Right renal pelvis (tissue), 4 donors: ENCODE measurements around the gene MARK2. TPM values are rescaled to one million over a fixed set of nuclear protein-coding genes. Genes with fewer than 3 reads are reported as not detected.

Experiments
- DNase-seq, 4 donors: peaks; one replicate each; pipeline ENCODE4 v3.0.0-alpha.2; 2013; ENCODE audit warnings: low read depth in 4 of 4, low spot score in 3 of 4, missing footprints in 1 of 4
- polyA plus RNA-seq, 4 donors: library from polyadenylated mRNA; unstranded; fragments of 120-200 nt; gene quantifications; one replicate each; pipeline ENCODE4 v1.2.1, GENCODE V29; 2013; ENCODE audit not compliant: insufficient read length in 4 of 4

The MARK2 gene
- polyA plus RNA-seq, 4 donors, result 31.5 to 39.5 (median 36.9) TPM

GRCh38 chr11:63877658-63878241, 38.8 kb downstream of the MARK2 start:
- DNase-seq, result no peak

DNA sequence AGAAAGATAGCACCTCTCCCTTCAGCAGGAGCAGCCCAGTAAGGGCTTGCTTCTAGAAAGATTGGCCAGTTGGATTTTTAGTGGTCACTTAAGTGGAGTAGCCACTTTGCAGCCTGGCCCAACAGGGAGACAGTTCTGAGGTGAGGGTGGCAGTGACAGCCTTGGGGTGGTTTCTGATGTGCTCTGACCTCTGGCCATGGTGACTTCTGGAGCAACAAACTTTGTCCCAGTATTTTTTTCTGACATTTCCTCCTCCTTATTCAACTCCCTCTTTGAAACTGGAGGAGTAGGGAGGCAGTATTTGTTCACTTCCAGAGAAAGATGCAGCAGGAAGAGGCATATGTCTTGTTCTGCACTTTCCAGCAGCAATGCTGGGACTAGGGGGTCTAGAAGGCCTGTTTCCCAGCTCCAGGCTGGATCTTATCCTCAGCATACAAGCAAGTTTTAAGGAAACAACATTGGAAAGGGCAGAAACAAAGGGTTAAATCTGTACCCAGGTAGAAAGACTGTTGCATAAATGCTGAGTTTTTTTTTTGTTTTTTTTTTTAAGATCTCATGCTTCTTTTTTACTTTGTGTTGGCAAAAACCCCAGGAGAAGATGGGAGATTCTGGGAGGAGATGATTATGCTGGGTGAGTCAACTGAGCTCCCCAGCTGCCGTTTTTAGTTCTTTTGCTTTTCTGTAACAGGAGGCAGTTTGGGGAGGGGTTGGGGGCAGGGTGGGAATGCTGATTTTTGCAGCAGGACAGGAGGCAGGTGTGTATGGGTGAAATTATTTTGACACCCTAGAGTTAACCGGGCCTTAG, 40.9 kb downstream of the MARK2 start:
- DNase-seq, result no peak

DNA sequence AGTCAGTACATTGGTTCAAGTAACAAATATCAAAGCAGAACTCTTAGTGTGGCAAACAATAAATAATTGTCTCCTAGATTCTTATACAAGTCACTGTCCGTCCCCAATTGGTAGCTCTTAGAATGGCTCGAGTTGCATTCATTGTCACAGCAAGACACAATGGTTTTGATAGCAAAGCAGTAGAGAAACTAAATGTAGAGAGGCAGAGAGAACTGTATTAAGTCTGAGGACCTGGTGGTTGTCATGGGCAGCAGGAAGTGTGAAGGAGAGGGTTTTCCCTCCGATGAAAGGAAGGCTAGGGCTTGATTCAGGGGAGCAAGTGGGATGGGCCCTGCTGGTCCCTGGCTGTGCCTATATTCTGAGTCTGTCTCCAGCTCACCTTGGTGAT, 41.5 kb downstream of the MARK2 start:
- DNase-seq, result no peak

DNA sequence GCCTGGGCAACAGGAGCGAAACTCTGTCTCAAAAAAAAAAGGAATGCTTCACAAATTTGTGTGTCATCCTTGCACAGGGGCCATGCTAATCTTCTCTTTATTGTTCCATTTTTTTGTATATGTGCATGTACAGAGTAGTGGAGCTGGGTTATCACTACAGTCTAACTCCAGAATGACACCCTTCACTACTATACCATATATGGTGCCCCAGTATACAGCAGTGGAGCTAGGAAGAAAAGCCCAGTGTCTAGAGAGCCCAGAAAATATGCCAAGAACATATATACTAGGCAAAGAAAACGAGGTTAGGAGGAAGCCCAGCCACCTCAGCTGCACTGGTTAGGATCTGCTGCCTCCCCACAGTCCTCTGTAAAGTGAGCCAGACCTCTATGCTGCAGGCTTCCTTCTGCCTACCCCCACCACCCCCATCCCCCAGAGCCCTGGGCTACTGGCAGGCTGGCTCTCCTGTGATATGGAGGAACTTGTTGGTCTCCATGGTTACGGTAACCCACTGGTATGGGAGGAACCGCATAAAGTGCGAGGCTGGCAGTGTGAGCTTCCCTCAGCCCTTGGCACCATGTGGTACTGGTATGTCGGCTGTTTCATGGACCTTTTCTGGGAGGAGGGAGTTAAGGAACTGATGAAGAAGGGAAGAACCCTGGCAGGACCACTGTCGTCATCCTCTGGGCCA, 43.8 kb downstream of the MARK2 start:
- DNase-seq, result no peak

- DNase-seq, result no peak
Observed at GRCh38 chr11:63883791-63884190, 44.9 kb downstream of the MARK2 start.

GRCh38 chr11:63884196-63884932, 45.5 kb downstream of the MARK2 start:
- no peak for DNase-seq

DNA sequence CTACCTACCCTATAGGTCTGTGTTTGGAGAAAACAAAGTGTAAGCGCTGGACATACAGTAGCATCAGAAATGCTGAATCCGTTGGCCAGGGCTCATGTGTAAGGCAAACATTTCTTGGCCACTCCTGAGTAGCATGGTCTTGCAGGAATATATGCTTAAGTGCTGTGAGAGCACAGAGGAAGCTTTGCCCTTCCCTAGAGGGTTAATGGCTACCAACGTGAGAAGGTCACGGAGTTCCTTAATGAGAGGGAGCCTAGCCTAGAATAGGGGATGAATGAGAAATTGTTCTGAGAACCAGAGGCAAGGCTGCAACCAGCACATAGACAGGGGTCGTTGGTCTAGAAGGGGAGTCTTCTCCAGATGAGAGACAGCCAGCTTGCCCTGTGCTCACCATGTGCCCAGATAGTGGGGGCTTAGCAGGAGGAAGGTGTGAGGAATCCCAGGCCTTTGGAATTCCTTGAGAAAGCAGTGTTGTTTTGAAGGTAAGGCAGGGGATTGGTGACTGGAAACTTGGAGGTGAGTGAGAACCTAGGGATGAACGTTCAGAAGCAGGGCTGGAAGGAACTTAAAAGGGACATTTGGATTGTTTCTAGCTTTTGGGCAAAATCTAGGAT, 48.6 kb downstream of the MARK2 start:
- no peak for DNase-seq

DNA sequence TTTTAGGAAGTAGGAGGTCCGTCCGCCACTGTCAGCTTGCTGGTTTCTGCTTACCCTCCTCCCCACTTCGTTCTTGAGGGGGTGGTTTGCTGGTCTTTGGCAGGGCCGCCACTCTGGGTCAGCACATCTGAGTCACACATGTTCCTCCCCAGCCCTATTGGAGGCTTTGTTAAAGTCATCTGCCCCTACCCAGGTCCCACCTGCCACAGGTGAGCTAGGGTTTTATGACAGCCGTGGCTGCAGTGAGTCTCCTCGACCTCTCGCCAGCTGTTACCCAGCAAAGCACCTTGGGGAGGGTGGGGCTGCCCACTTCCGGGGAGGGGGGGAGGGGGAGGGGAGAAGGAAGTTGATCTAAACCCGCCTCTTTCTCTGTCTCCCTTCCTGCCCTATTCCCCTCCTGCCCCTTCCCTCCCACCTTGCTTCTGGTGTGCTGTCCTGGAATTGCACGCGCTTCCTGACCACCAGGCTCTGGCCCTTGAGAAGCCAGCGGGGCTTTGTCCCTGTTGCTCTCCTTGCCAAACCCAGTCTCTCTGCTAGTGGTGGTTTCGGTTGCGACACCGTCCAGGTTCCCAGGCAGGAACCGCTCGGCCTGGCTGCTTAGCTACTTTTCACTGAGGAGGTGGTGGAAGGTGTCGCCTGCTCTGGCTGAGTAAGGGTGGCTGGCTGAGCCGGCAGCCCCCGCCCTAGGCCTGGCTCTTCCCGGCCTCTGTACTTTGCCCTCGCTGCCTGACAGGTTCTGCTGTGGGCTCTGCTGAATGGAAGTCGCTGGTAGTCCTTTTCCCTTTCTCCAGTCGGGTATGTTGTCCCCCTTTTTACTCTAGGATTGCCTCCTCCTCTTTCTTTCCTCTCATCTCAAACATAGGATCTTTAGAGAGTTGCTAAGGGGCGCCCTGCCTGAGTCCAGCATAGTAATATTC, 49.5 kb downstream of the MARK2 start:
- no peak for DNase-seq

- DNase-seq, result no peak
Observed at GRCh38 chr11:63889344-63889743, 50.4 kb downstream of the MARK2 start.

DNA sequence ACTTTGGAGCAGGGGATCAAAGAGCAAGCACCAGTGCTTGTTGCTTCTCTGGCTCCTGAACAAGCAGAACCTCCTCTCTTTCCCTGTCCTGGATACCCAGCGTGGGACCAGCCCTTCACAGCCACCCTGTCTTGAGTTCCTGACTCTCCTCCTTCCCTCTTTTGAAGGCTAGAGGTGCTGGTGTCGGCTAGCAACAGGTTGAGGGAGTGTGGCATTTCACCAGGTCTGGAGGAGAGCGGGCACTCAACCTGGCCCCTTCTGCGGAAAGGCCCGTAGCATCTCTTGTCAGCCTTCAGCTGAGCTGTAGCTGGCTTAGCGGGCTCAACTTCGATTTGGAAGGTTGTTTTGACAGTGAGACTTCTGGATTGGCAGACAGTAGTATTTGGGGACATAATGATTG, 51.5 kb downstream of the MARK2 start:
- no peak for DNase-seq

- DNase-seq, result no peak
Observed at GRCh38 chr11:63892228-63892627, 53.3 kb downstream of the MARK2 start.

- DNase-seq, result no peak
Observed at GRCh38 chr11:63893355-63893754, 54.4 kb downstream of the MARK2 start.

GRCh38 chr11:63896071-63896470, 57.2 kb downstream of the MARK2 start:
- no peak for DNase-seq

- DNase-seq, result no peak
Observed at GRCh38 chr11:63897459-63898146, 58.7 kb downstream of the MARK2 start.

DNA sequence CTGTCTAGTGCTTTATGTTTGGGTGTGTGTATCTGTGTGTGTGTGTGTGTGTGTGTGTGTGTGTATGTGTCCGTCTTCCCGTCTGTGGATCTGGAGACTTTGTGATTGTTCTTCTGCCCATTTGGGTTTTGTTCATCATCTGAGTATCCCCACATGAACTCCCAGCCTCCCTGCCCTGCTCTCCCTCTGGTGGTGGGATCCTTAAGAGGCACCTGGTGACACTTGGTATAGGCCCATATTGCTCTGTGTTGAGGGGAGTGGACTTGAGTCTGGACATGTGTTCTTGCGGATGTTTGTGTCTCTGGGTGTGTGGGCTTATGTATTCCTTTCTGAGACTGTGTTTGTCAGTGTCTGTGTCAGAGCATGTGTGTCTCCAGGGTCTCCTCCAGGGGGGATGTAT, 62.8 kb downstream of the MARK2 start:
- DNase-seq, result no peak

DNA sequence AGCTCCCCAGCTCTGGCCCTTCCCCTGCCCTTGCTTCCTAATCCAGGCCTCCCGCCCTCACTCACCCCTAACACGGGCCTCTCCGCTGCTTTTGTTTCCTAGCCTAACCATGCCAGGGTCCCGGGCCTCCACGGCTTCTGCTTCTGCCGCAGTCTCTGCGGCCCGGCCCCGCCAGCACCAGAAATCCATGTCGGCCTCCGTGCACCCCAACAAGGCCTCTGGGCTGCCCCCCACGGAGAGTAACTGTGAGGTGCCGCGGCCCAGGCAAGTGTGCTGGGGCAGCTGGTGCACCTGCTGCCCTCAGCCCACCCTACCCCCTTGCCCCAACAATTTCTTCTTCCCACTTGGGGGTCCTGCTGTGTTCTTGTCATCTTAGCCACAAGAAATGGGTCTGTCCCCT, 65.0 kb downstream of the MARK2 start:
- DNase-seq, result no peak

GRCh38 chr11:63904743-63905142, 65.8 kb downstream of the MARK2 start:
- DNase-seq, result no peak

- no peak for DNase-seq
Observed at GRCh38 chr11:63905179-63905578, 66.3 kb downstream of the MARK2 start.

DNA sequence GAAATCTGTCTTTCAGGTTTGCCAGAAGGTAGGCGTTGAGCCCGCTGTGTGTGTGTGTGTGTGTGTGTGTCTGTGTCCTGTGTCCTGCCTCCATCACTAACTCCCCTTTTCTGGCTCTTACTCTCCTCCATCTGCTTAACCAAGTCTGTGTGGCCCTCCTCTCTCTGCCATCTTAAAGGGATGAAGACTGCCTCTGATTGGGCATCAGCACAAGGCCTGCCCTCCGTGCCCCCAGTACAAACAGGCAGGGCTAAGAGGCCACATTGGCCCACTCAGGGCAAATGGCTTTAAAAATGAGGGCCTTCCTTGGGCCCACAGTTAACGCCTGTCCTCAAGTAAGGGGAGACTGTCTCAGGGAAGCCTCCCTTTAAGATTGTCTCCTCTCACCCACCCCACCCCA, 67.2 kb downstream of the MARK2 start:
- no peak for DNase-seq
